HCT116 (cell line): ENCODE measurements around the gene COA8.

ENCODE experiments used
- EGR1 ChIP-seq: IDR thresholded peaks from 2 replicates; pipeline ENCODE4 v1.6.1; 2012; ENCODE audit warnings: low read depth
- EZH2phosphoT487 ChIP-seq: fragments of 200-600 bp; IDR thresholded peaks from 2 replicates; pipeline ENCODE4 v1.6.1; 2018; ENCODE audit warnings: antibody characterized with exemption, borderline replicate concordance
- FOSL1 ChIP-seq: IDR thresholded peaks from 2 replicates; pipeline ENCODE4 v1.6.1; 2012; ENCODE audit warnings: low read depth
- POLR2A ChIP-seq: IDR thresholded peaks from 2 replicates; pipeline ENCODE4 v1.7.0; 2011; ENCODE audit warnings: borderline replicate concordance; ENCODE audit not compliant: insufficient read depth, insufficient read length; ENCODE audit errors: extremely low read depth
- RAD21 ChIP-seq: IDR thresholded peaks from 2 replicates; pipeline ENCODE4 v1.6.1; 2012; ENCODE audit warnings: low read depth, mild to moderate bottlenecking
- TCF7L2 ChIP-seq: IDR thresholded peaks from 2 replicates; pipeline ENCODE4 v1.7.0; 2011; ENCODE audit warnings: borderline replicate concordance, inconsistent platforms; ENCODE audit not compliant: insufficient read depth, insufficient read length; ENCODE audit errors: extremely low read depth
- YY1 ChIP-seq: IDR thresholded peaks from 2 replicates; pipeline ENCODE4 v1.6.1; 2011; ENCODE audit warnings: low read length, low read depth, moderate library complexity, mild to moderate bottlenecking; ENCODE audit not compliant: insufficient replicate concordance; ENCODE audit errors: extremely low read depth
- TF ChIP-seq, protein P1 (sequence below), 3 experiments: fragments of 200-600 bp in 1 of 3; sonication (generic) in 1 of 3; IDR thresholded peaks in 2 of 3; conservative IDR thresholded peaks in 1 of 3; 2 replicates each; pipeline ENCODE4 v1.5.1; 2012 to 2017; ENCODE audit warnings: low read depth in 2 of 3, low read length in 2 of 3, antibody characterized with exemption in 1 of 3, borderline replicate concordance in 1 of 3, control low read depth in 1 of 3, mild to moderate bottlenecking in 1 of 3, mixed read lengths in 1 of 3, mixed run types in 1 of 3, moderate library complexity in 1 of 3; ENCODE audit not compliant: insufficient read depth in 1 of 3
- TF ChIP-seq, protein P2 (sequence below): IDR thresholded peaks from 2 replicates; pipeline ENCODE4 v1.6.1; 2012

DNA sequence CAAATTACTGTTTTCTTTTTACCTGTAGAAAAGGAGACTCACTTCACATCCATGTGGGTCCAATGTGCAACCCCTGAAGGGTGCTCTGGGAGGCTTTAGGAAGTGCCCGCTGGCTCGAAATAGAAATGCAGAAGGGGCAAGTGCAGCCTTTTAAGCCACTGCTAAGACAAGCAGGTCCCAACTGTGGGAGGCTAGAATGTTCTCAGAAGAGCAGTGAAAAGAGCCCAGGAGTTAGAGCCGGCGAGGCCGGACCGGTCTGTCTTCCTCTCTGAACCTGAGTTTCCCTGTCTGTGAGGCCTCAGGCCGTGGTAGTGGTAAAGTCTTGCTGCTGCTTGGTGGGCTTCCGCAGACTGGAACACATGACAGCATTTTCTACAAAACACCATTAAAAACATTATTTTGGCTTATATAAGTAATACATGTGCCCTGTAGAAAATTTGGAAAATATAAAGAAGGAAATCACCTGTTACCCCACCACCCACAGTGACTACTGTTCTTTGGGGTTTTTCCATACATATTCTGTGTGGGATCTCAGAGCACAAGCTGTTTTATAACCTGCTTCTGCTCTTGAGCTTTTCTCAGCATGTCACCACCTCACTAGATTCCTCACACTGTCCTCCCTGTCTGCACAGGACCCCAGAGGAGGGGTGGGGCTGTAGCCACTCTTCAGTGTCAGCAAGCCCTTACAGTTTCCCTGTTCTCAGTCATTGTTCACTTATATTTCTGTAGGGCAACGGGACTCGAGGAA is 46.2 kb upstream of the COA8 start:
- TF ChIP-seq FOSL1 = no peak
- TF ChIP-seq POLR2A = no peak
- TF ChIP-seq, protein P1, sequence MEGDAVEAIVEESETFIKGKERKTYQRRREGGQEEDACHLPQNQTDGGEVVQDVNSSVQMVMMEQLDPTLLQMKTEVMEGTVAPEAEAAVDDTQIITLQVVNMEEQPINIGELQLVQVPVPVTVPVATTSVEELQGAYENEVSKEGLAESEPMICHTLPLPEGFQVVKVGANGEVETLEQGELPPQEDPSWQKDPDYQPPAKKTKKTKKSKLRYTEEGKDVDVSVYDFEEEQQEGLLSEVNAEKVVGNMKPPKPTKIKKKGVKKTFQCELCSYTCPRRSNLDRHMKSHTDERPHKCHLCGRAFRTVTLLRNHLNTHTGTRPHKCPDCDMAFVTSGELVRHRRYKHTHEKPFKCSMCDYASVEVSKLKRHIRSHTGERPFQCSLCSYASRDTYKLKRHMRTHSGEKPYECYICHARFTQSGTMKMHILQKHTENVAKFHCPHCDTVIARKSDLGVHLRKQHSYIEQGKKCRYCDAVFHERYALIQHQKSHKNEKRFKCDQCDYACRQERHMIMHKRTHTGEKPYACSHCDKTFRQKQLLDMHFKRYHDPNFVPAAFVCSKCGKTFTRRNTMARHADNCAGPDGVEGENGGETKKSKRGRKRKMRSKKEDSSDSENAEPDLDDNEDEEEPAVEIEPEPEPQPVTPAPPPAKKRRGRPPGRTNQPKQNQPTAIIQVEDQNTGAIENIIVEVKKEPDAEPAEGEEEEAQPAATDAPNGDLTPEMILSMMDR (IDR thresholded peaks at IDR 0.05 in 2 of 3, conservative IDR thresholded peaks at IDR 0.05 in 1 of 3; ENCODE audit: borderline replicate concordance in 1 of 3, insufficient read depth in 1 of 3, low read depth in 2 of 3, low read length in 2 of 3) = no peak
- no peak for TF ChIP-seq EGR1
- TF ChIP-seq EZH2phosphoT487 = no peak
- TF ChIP-seq, protein P2, sequence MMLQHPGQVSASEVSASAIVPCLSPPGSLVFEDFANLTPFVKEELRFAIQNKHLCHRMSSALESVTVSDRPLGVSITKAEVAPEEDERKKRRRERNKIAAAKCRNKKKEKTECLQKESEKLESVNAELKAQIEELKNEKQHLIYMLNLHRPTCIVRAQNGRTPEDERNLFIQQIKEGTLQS = no peak
- no peak for TF ChIP-seq YY1
- TF ChIP-seq TCF7L2 = no peak
- TF ChIP-seq RAD21 = no peak
